SJSA1 (cell line): Measurements from ENCODE around the gene HOXB6. TPM values are rescaled to one million over a fixed set of nuclear protein-coding genes. Genes with fewer than 3 reads are reported as not detected.
A peak's percentile ranks its signal among the peaks of the same experiment; 100 is the strongest.

Experiments used
- DNase-seq, 2 experiments: peaks; one replicate each; pipeline ENCODE4 v3.0.0-alpha.2; 2015 to 2020; ENCODE audit warnings: low spot score in 2 of 2, low read depth in 1 of 2
- H3K27ac ChIP-seq: fragments of 250-450 bp; sonication (Bioruptor Pico); 2 replicates; pipeline ENCODE4 v1.5.1; 2020; ENCODE audit warnings: mild to moderate bottlenecking, moderate library complexity
- H3K27me3 ChIP-seq: fragments of 250-450 bp; sonication (Bioruptor Pico); replicated peaks from 2 replicates; pipeline ENCODE4 v1.5.1; 2020; ENCODE audit warnings: mild to moderate bottlenecking, moderate library complexity
- H3K36me3 ChIP-seq: fragments of 250-450 bp; sonication (Bioruptor Pico); 2 replicates; pipeline ENCODE4 v1.5.1; 2020; ENCODE audit warnings: mild to moderate bottlenecking
- H3K4me1 ChIP-seq: fragments of 250-450 bp; sonication (Bioruptor Pico); replicated peaks from 2 replicates; pipeline ENCODE4 v1.6.1; 2021; ENCODE audit warnings: mild to moderate bottlenecking
- H3K4me3 ChIP-seq: fragments of 250-450 bp; sonication (Bioruptor Pico); 2 replicates; pipeline ENCODE4 v1.5.1; 2020; ENCODE audit warnings: mild to moderate bottlenecking
- H3K9me3 ChIP-seq: fragments of 250-450 bp; sonication (Bioruptor Pico); replicated peaks from 2 replicates; pipeline ENCODE4 v1.5.1; 2020; ENCODE audit warnings: mild to moderate bottlenecking
- total RNA-seq: library from RNA; depleted of rRNA; stranded (reverse); fragments of >200 nt; shearing (Covaris generic); gene quantifications from 2 replicates; pipeline ENCODE4 v1.2.3, GENCODE V29; 2014

Gene HOXB6
- total RNA-seq, 1 experiment from 2014 or later: 4.8 TPM

GRCh38 chr17:48594538-48595277, 10.1 kb downstream of the HOXB6 start:
- Histone ChIP-seq H3K27ac (no peak overlapping the region), H3K4me1 (peaks cover 26% of the 10 kb centered on the region)

GRCh38 chr17:48593840-48594537, 10.8 kb downstream of the HOXB6 start:
- DNase-seq: peak; percentile 79 to 85
- Histone ChIP-seq H3K27ac (no peak overlapping the region), H3K4me1 (peaks cover 26% of the 10 kb centered on the region), H3K9me3 (no peaks in the 10 kb centered on the region), H3K36me3 (peaks cover 11% of the 10 kb centered on the region), H3K4me3 (peak overlapping the region; percentile 24), H3K27me3 (peaks cover 7% of the 10 kb centered on the region)

More at GRCh38 chr17:48594538-48595277, 10.1 kb downstream of the HOXB6 start:
- Histone ChIP-seq H3K4me3 (no peak overlapping the region), H3K9me3 (no peaks in the 10 kb centered on the region), H3K27me3 (peaks cover 7% of the 10 kb centered on the region), H3K36me3 (peaks cover 11% of the 10 kb centered on the region)
- no peak for DNase-seq

DNA sequence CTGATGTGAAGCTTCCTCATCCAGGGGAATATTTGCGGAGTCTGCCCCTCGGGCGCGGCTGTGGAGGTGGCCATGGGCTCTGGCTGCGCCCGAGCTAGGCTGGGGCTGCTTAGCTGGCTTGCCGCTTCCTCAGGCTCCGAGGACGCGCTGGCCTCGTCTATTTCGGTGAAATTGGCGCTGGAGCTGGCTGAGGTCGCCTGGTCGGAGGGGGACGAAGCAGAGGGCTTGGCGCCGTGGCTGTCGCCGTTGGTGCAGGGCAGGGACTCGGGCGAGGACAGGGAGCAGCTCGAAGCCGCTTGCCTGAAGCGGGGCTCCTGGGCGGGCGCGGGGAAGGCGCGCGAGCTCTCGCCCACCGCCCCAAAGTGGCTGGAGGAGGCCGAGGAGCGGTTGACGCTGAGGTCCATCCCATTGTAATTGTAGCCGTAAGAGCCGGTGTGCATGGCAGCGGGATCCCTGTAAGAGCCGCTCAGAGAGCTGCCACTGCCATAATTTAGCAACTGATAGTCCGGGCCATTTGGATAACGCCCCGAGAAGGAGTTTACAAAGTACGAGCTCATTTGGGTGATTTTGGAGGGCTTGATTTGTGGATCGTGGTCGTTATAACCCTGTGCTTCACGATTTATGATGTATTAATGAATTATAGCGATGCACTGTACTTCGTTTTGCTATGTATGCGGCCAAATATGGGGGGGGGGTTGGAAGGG, 11.5 kb downstream of the HOXB6 start, which contains the start of gene HOXB5:
TSS of gene HOXB5 (minus strand) at position 654 of the 704 bp plus-strand sequence. CDS start at position 557, 97 bp downstream.
- Histone ChIP-seq H3K4me3 (peak within 1 kb of the TSS; percentile 24), H3K36me3 (peaks cover 11% of the 10 kb centered on the region), H3K27me3 (no peaks in the 10 kb centered on the region; the same call in 1 of the 2 replicates), H3K9me3 (no peaks in the 10 kb centered on the region), H3K27ac (no peak within 1 kb of the TSS), H3K4me1 (peaks cover 21% of the 10 kb centered on the region)
- DNase-seq: no peak

GRCh38 chr17:48592577-48592976, 12.2 kb downstream of the HOXB6 start:
- Histone ChIP-seq H3K4me1 (peaks cover 21% of the 10 kb centered on the region), H3K27ac (no peak overlapping the region), H3K27me3 (no peaks in the 10 kb centered on the region), H3K4me3 (no peak overlapping the region), H3K36me3 (peaks cover 11% of the 10 kb centered on the region), H3K9me3 (no peaks in the 10 kb centered on the region)
- no peak for DNase-seq

DNA sequence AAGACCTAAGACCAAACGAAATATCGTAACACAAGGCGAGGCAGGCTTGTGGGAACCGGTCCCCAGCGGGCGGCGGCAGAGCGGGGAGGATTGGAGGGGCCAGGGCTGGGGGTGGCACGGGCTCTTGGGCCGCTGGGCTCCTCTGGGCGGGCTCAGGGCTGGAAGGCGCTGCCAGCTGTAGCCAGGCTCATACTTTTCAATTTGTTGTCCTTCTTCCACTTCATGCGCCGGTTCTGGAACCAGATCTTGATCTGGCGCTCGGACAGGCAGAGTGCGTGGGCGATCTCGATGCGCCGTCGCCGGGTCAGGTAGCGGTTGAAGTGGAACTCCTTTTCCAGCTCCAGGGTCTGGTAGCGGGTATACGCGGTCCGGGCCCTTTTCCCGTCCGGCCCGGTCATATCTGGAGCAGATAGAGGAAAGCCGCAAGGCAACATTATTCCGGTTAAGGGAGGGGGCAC, 12.7 kb downstream of the HOXB6 start:
- Histone ChIP-seq H3K4me1 (peaks cover 21% of the 10 kb centered on the region), H3K9me3 (no peaks in the 10 kb centered on the region), H3K27me3 (no peaks in the 10 kb centered on the region), H3K4me3 (no peak overlapping the region), H3K36me3 (peaks cover 11% of the 10 kb centered on the region), H3K27ac (no peak overlapping the region)
- no peak for DNase-seq

DNA sequence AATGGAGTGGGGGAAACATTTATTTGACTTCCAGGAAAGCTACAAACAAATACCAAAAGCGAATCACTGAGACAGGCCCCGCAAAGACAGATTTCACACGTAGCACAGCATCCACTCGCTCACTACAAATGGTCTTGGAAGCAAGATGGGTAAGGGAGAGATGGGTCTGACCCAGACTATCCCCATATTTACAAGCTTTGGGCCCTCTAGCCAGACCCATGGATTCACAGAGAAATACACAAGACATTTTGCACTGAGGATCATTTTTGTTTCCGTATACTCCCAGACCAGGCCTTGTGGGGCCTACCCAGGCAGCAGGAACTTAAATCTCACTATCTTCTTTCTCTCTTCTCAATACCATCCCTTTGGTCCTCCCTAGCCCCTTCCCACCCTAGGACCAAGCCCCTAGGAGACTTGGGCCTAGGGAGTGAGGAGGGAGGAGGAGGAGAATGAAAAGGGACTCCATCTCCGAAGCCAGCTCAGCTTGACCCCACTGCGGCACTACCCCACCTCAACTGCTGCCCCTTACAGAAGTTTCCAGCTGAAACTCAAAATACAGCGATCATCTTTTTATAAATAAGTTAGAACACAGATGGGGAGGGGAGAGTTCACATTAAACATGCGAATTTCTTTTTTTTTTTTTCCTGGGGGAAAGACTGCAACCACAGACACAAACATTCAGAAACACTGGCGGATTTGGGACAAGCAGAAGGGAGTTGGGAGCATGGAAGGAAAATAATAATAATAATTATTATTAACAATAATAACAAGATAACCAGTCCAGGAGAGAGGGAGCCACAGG, 13.3 kb downstream of the HOXB6 start:
- Histone ChIP-seq H3K9me3 (no peaks in the 10 kb centered on the region), H3K36me3 (peaks cover 9% of the 10 kb centered on the region), H3K4me3 (no peak overlapping the region), H3K27me3 (no peaks in the 10 kb centered on the region), H3K27ac (no peak overlapping the region), H3K4me1 (peaks cover 22% of the 10 kb centered on the region)
- DNase-seq: no peak

- H3K27me3 ChIP-seq: no peaks in the 10 kb centered on the region
- peaks cover 28% of the 10 kb centered on the region for H3K4me1 ChIP-seq
- DNase-seq: no peak
- no peaks in the 10 kb centered on the region for H3K9me3 ChIP-seq
- no peak overlapping the region for H3K4me3 ChIP-seq
- no peak overlapping the region for H3K27ac ChIP-seq
- peaks cover 4% of the 10 kb centered on the region; the same call in 1 of the 2 replicates for H3K36me3 ChIP-seq
Measured at GRCh38 chr17:48590607-48591161, 14.1 kb downstream of the HOXB6 start.

GRCh38 chr17:48589831-48590606, 14.8 kb downstream of the HOXB6 start, which contains the start of gene HOXB3:
TSS of gene HOXB3 (minus strand) at chr17:48590241. CDS start at chr17:48552474, 37,767 bp downstream.
- no peak for DNase-seq
- Histone ChIP-seq H3K9me3 (no peaks in the 10 kb centered on the region), H3K27ac (no peak within 1 kb of the TSS), H3K4me1 (peaks cover 30% of the 10 kb centered on the region), H3K4me3 (no peak within 1 kb of the TSS), H3K27me3 (no peaks in the 10 kb centered on the region), H3K36me3 (0 out of 2 replicates have a peak, but pooled peaks cover 4% of the 10 kb centered on the region)

- no peak for DNase-seq
- H3K36me3 ChIP-seq: 0 out of 2 replicates have a peak, but pooled peaks cover 4% of the 10 kb centered on the region
- peaks cover 32% of the 10 kb centered on the region for H3K4me1 ChIP-seq
- H3K4me3 ChIP-seq: no peak overlapping the region
- H3K27ac ChIP-seq: no peak overlapping the region
- no peaks in the 10 kb centered on the region for H3K9me3 ChIP-seq
- H3K27me3 ChIP-seq: no peaks in the 10 kb centered on the region
Measured at GRCh38 chr17:48589060-48589830, 15.5 kb downstream of the HOXB6 start.

DNA sequence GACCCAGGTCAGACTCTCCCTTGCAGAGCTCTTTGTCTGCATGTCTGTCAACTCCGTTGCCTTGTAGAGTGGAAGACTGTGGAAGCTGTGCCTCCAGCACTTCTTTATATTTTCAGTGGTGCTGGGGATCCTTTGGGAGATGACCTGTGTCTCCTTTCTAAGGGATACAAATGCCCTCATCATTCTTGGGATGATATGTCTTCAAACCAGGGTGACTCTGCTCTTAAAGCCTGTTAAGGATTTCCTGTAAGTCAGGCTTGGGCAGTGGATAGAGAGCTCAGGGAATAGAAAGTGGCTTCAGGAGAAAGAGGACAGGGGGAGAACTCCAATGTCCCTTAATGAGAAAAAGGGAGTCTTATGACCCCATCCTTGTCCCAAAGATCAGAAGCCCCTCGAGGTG, 16.3 kb downstream of the HOXB6 start:
- H3K9me3 ChIP-seq: no peaks in the 10 kb centered on the region
- peaks cover 28% of the 10 kb centered on the region for H3K4me1 ChIP-seq
- H3K36me3 ChIP-seq: 0 out of 2 replicates have a peak, but pooled peaks cover 4% of the 10 kb centered on the region
- no peak overlapping the region for H3K27ac ChIP-seq
- H3K27me3 ChIP-seq: no peaks in the 10 kb centered on the region
- no peak overlapping the region for H3K4me3 ChIP-seq
- DNase-seq: no peak

GRCh38 chr17:48588074-48588415, 16.7 kb downstream of the HOXB6 start:
- H3K9me3 ChIP-seq: no peaks in the 10 kb centered on the region
- H3K4me1 ChIP-seq: peaks cover 23% of the 10 kb centered on the region
- H3K27ac ChIP-seq: no peak overlapping the region
- no peak for DNase-seq
- 0 out of 2 replicates have a peak, but pooled peaks cover under 1% of the 10 kb centered on the region for H3K36me3 ChIP-seq
- H3K4me3 ChIP-seq: no peak overlapping the region
- no peaks in the 10 kb centered on the region for H3K27me3 ChIP-seq
